ENCODE data around the gene DNAI4.

DNA sequence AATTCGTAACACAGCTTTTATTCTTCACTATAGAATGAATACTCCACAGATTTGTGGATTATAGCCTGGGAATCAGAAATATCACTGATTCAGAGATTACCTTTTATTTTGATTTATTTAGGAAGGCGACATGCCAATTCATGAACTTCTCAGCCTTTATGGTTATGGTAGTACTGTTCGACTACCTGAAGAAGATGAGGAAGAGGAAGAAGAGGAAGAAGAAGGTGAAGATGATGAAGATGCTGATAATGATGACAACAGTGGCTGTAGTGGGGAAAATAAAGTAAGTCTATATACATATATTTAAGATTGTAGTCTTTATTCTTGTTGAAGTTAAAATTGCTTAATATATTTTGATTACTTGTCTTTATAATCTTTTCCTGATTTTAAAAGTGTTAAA is 33.3 kb upstream of the DNAI4 start:
- TF ChIP-seq, protein P1, sequence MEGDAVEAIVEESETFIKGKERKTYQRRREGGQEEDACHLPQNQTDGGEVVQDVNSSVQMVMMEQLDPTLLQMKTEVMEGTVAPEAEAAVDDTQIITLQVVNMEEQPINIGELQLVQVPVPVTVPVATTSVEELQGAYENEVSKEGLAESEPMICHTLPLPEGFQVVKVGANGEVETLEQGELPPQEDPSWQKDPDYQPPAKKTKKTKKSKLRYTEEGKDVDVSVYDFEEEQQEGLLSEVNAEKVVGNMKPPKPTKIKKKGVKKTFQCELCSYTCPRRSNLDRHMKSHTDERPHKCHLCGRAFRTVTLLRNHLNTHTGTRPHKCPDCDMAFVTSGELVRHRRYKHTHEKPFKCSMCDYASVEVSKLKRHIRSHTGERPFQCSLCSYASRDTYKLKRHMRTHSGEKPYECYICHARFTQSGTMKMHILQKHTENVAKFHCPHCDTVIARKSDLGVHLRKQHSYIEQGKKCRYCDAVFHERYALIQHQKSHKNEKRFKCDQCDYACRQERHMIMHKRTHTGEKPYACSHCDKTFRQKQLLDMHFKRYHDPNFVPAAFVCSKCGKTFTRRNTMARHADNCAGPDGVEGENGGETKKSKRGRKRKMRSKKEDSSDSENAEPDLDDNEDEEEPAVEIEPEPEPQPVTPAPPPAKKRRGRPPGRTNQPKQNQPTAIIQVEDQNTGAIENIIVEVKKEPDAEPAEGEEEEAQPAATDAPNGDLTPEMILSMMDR (IDR thresholded peaks at IDR 0.05; ENCODE audit: poor library complexity) = no peak
- no peak for TF ChIP-seq EZH2 (IDR thresholded peaks at IDR 0.05; ENCODE audit: borderline replicate concordance)
- no peak for TF ChIP-seq EZH2phosphoT487 (IDR thresholded peaks at IDR 0.05; ENCODE audit: low read depth, severe bottlenecking, unreplicated experiment)
